ENCODE results near the gene DLG2. TPM values are rescaled to one million over a fixed set of nuclear protein-coding genes. Genes with fewer than 3 reads are reported as not detected.
A peak's percentile ranks its signal among the peaks of the same experiment; 100 is the strongest.

The DLG2 gene
- total RNA-seq, 4 donors from 2014 or later = 7.3 to 14.1 (median 11.1) TPM

- WGBS = 88% methylated on average over 2 of the region's 2 CpGs
- H3K4me3 ChIP-seq = no peak overlapping the region
- H3K9me3 ChIP-seq = no peaks in the 10 kb centered on the region
- no peak for DNase-seq (ENCODE audit: extremely low spot score)
- H3K27ac ChIP-seq (replicated peaks in 1 of 4) = no peak overlapping the region
- no peaks in the 10 kb centered on the region for H3K27me3 ChIP-seq
- H3K4me1 ChIP-seq = peaks cover 0 to 29% (median 28%) of the 10 kb centered on the region in 4 donors
- no peaks in the 10 kb centered on the region for H3K36me3 ChIP-seq
- TF ChIP-seq POLR2AphosphoS5 (IDR thresholded peaks at IDR 0.05) (no peak), POLR2A (IDR thresholded peaks at IDR 0.05; ENCODE audit: low read depth) (no peak)
- intact Hi-C loops (cut with DNase I) = no loop called here
Observed at GRCh38 chr11:83840326-83840725, 1786.8 kb downstream of the DLG2 start.

GRCh38 chr11:83836883-83837654, 1790.1 kb downstream of the DLG2 start:
- TF ChIP-seq CTCF (IDR thresholded peaks at IDR 0.05) (peak; percentile 60 to 78 (median 62)), POLR2A (IDR thresholded peaks at IDR 0.05; ENCODE audit: low read depth) (no peak), EP300 (IDR thresholded peaks at IDR 0.05) (no peak)
- Histone ChIP-seq H3K27me3 (no peaks in the 10 kb centered on the region), H3K4me3 (no peak overlapping the region), H3K4me1 (peaks cover 0 to 37% (median 35%) of the 10 kb centered on the region in 4 donors), H3K36me3 (no peaks in the 10 kb centered on the region), H3K27ac (replicated peaks in 1 of 4) (no peak overlapping the region), H3K9me3 (no peaks in the 10 kb centered on the region)
- intact Hi-C loops (cut with DNase I) = loop anchor here (5.0 to 10.0 kb wide), 2 partner anchors 688 to 720 kb away; no protein-coding TSS in a partner anchor
- 68% methylated on average over 10 of the region's 10 CpGs for WGBS
- no peak for DNase-seq (ENCODE audit: extremely low spot score)

- Histone ChIP-seq H3K9me3 (no peaks in the 10 kb centered on the region), H3K27ac (replicated peaks in 1 of 4) (peak overlapping the region in 3 of 4 donors; percentile 43 to 62 (median 60)), H3K4me1 (peaks cover 0 to 37% (median 35%) of the 10 kb centered on the region in 4 donors), H3K4me3 (no peak overlapping the region), H3K36me3 (no peaks in the 10 kb centered on the region), H3K27me3 (no peaks in the 10 kb centered on the region)
- TF ChIP-seq CTCF (IDR thresholded peaks at IDR 0.05) (no peak), POLR2A (IDR thresholded peaks at IDR 0.05; ENCODE audit: low read depth) (no peak), EP300 (IDR thresholded peaks at IDR 0.05) (no peak), POLR2AphosphoS5 (IDR thresholded peaks at IDR 0.05) (no peak)
- intact Hi-C loops (cut with DNase I) = loop anchor here (5.0 to 10.0 kb wide), 2 partner anchors 689 to 721 kb away; no protein-coding TSS in a partner anchor
- no peak for DNase-seq (ENCODE audit: extremely low spot score)
Observed at GRCh38 chr11:83836065-83836464, 1791.1 kb downstream of the DLG2 start.

- 26% methylated on average over 1 of the region's 1 CpG for WGBS
- Histone ChIP-seq H3K27ac (replicated peaks in 1 of 4) (peak overlapping the region in 3 of 4 donors; percentile 43 to 62 (median 60)), H3K36me3 (no peaks in the 10 kb centered on the region), H3K27me3 (no peaks in the 10 kb centered on the region), H3K4me1 (peaks cover 0 to 37% (median 35%) of the 10 kb centered on the region in 4 donors), H3K9me3 (no peaks in the 10 kb centered on the region), H3K4me3 (no peak overlapping the region)
- DNase-seq (ENCODE audit: extremely low spot score) = no peak
- intact Hi-C loops (cut with DNase I) = loop anchor here (5.0 to 10.0 kb wide), 2 partner anchors 689 to 722 kb away; no protein-coding TSS in a partner anchor
- TF ChIP-seq EP300 (IDR thresholded peaks at IDR 0.05) (no peak), POLR2A (IDR thresholded peaks at IDR 0.05; ENCODE audit: low read depth) (no peak), POLR2AphosphoS5 (IDR thresholded peaks at IDR 0.05) (no peak), CTCF (IDR thresholded peaks at IDR 0.05) (no peak)
Observed at GRCh38 chr11:83835423-83835822, 1791.7 kb downstream of the DLG2 start.

GRCh38 chr11:83831929-83832328, 1795.2 kb downstream of the DLG2 start:
- intact Hi-C loops (cut with DNase I) = loop anchor here (10.0 kb wide), 1 partner anchor 693 kb away; no protein-coding TSS in a partner anchor
- Histone ChIP-seq H3K27me3 (no peaks in the 10 kb centered on the region), H3K4me1 (peaks cover 0 to 29% (median 27%) of the 10 kb centered on the region in 4 donors), H3K4me3 (no peak overlapping the region), H3K27ac (replicated peaks in 1 of 4) (no peak overlapping the region), H3K36me3 (no peaks in the 10 kb centered on the region), H3K9me3 (no peaks in the 10 kb centered on the region)
- no peak for DNase-seq (ENCODE audit: extremely low spot score)
- TF ChIP-seq CTCF (IDR thresholded peaks at IDR 0.05) = no peak
- TF ChIP-seq POLR2A (IDR thresholded peaks at IDR 0.05; ENCODE audit: low read depth) = no peak
